ENCODE results near the gene CALML4. TPM values are rescaled to one million over a fixed set of nuclear protein-coding genes. Genes with fewer than 3 reads are reported as not detected.

Gene CALML4
- total RNA-seq, 2 donors from 2014 or later = 4.5 to 18.8 TPM

DNA sequence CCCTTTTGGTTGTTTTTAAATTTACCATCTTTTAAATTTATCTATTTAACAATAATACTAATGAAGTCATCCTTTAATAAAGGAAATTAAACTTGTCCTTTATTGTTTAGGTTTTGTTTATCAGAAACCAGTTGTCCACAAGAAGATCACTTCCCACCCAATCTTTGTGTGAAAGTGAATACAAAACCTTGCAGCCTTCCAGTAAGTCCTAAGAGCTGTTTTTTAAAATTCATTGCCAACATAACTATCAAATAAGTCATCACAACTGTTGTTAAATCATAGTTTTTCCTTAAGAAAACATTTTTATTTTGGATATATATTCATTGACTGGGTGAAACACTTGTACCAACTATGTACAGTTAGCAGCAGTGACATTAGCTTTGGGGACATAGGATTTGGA lies 59.4 kb downstream of the CALML4 start:
- intact Hi-C loops (cut with DNase I) = no loop called here
- no peak for DNase-seq (ENCODE audit: low spot score)
- Histone ChIP-seq H3K27me3 (replicated peaks; ENCODE audit: insufficient read depth) (no peaks in the 10 kb centered on the region), H3K36me3 (no peaks in the 10 kb centered on the region), H3K4me1 (replicated peaks) (no peaks in the 10 kb centered on the region), H3K27ac (no peak overlapping the region), H3K4me3 (no peak overlapping the region), H3K9me3 (no peaks in the 10 kb centered on the region)
- TF ChIP-seq, protein P1, sequence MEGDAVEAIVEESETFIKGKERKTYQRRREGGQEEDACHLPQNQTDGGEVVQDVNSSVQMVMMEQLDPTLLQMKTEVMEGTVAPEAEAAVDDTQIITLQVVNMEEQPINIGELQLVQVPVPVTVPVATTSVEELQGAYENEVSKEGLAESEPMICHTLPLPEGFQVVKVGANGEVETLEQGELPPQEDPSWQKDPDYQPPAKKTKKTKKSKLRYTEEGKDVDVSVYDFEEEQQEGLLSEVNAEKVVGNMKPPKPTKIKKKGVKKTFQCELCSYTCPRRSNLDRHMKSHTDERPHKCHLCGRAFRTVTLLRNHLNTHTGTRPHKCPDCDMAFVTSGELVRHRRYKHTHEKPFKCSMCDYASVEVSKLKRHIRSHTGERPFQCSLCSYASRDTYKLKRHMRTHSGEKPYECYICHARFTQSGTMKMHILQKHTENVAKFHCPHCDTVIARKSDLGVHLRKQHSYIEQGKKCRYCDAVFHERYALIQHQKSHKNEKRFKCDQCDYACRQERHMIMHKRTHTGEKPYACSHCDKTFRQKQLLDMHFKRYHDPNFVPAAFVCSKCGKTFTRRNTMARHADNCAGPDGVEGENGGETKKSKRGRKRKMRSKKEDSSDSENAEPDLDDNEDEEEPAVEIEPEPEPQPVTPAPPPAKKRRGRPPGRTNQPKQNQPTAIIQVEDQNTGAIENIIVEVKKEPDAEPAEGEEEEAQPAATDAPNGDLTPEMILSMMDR (IDR thresholded peaks at IDR 0.05) = no peak
- TF ChIP-seq POLR2A (IDR thresholded peaks at IDR 0.05) = no peak
- TF ChIP-seq POLR2AphosphoS5 (IDR thresholded peaks at IDR 0.05) = no peak

DNA sequence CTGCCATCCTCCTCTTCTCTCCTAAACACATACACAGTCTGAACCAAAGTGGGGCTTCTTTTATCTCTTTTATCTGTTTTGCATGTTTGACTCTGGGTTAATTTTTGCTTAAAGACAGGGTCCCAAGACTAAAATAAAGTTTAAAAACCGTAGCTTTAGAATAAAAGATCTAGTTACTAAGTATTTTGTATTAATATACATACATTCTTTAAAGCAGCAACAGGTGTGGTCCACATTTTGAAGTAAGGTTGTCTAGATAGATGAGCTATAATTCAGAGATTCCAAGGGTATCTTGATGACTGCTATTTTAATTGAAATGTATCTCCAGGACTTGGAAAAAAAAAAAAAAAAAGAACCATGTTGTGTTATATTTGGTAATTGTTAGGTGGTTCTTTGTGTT lies 61.3 kb downstream of the CALML4 start:
- no peaks in the 10 kb centered on the region for H3K27me3 ChIP-seq (replicated peaks; ENCODE audit: insufficient read depth)
- no peak overlapping the region for H3K4me3 ChIP-seq
- no peaks in the 10 kb centered on the region for H3K9me3 ChIP-seq
- WGBS = 77% methylated on average over 1 of the region's 1 CpG
- no peaks in the 10 kb centered on the region for H3K36me3 ChIP-seq
- TF ChIP-seq, protein P1 (IDR thresholded peaks at IDR 0.05) = no peak
- TF ChIP-seq POLR2AphosphoS5 (IDR thresholded peaks at IDR 0.05) = no peak
- no peak for TF ChIP-seq POLR2A (IDR thresholded peaks at IDR 0.05)
- intact Hi-C loops (cut with DNase I) = no loop called here
- H3K4me1 ChIP-seq (replicated peaks) = no peaks in the 10 kb centered on the region
- DNase-seq (ENCODE audit: low spot score) = no peak
- no peak overlapping the region for H3K27ac ChIP-seq

DNA sequence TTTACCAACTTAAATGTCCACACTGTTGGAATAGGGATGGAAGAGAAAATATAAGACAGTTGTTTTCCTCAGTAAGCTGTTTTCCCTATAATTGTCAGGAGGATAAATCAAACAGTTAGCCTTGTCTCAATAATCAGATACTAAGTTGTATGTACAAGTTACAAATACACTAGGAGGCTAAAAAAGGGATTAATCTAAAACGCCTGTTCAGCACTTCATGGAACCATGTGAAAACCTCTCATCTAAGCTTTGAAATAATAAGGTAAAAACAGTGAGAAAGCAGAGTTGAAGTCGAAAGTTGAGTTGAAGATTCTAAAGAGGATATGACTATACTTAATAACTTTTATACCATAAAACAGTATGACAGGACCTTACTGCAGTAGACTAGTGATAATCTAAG lies 62.0 kb downstream of the CALML4 start:
- H3K27me3 ChIP-seq (replicated peaks; ENCODE audit: insufficient read depth) = no peaks in the 10 kb centered on the region
- DNase-seq (ENCODE audit: low spot score) = no peak
- no peak overlapping the region for H3K27ac ChIP-seq
- no peaks in the 10 kb centered on the region for H3K36me3 ChIP-seq
- H3K9me3 ChIP-seq = no peaks in the 10 kb centered on the region
- no peaks in the 10 kb centered on the region for H3K4me1 ChIP-seq (replicated peaks)
- intact Hi-C loops (cut with DNase I) = no loop called here
- no peak overlapping the region for H3K4me3 ChIP-seq
- TF ChIP-seq POLR2A (IDR thresholded peaks at IDR 0.05) (no peak), POLR2AphosphoS5 (IDR thresholded peaks at IDR 0.05) (no peak)
- TF ChIP-seq, protein P1 (IDR thresholded peaks at IDR 0.05) = no peak
- WGBS = 96% methylated on average over 2 of the region's 2 CpGs

Other genes starting within 250 kb of the CALML4 start
- 10 to 100 TPM; 40.9 to 58.4 TPM for gene PIAS1, start 151.0 kb downstream of the CALML4 start, total RNA-seq
- 10 to 100 TPM; 22.7 to 41.8 TPM for gene CLN6, start 24.4 kb upstream of the CALML4 start, total RNA-seq
- 10 to 100 TPM; 46.0 to 50.0 TPM for gene FEM1B, start 72.4 kb upstream of the CALML4 start, total RNA-seq
- 10 to 100 TPM in 1 of 2 donors, 1 to 10 TPM in 1; 2.0 to 11.0 TPM for gene ITGA11, start 226.8 kb upstream of the CALML4 start, total RNA-seq

Measured in prostate gland (tissue), 2 donors.